GM21423 (cell line): ENCODE measurements around the gene RAB6B.

Source experiments
- ATAC-seq: cut with Tn5 transposase; IDR thresholded peaks from one replicate; pipeline ENCODE4 v1.9.1; 2021; ENCODE audit warnings: mild to moderate bottlenecking, moderate library complexity; ENCODE audit not compliant: unreplicated experiment

The RAB6B gene

GRCh38 chr3:133777807-133778568 is 117.7 kb downstream of the RAB6B start:
- ATAC-seq = no peak

DNA sequence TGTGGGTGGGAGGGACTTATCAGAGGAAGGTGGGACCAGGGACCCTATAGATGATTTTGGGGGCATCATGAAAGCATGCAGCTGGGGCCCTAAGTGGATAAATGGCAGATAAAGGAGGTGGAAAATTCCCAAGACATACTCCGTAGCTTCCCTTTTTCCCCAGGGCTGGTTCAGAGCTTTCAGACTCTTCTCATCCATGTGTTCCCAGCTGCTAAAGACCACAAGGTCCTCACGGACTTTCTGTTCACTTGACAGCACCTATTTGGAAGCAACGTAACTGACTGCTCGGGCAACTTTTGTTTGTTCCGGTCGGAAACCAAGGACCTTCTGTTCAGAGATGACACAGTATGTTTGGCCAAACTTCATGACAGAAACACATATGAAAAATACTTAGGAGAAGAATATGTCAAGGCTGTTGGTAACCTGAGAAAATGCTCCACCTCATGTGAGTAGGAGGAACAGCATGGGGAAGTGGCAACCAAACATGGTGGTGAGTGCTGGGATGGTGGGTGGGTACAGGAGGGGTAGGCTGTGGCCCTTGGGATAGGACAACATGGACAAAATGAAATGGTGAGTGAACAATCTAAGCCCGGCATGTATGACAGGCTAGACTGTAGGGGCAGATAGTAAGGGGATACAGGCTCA is 118.8 kb downstream of the RAB6B start:
- no peak for ATAC-seq

DNA sequence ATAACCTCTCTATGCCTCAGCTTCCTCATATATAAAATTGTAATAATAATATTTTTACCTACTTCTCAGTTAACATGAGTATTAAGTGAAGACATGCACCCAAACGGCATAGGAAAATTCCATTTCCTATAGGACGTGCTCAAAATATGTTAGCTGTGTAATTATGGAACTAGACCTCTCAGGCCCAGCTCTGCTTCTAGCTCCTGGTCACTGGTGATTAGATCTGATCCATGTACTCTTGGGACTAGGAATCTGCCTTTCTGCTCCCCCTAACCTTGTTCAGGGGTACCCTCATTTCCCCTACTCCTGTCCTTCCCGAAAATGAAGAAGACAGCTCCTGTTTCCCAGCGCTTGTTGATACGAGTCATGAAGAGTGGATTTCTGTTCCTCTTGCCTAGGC is 119.8 kb downstream of the RAB6B start:
- no peak for ATAC-seq

GRCh38 chr3:133775309-133775708 is 120.4 kb downstream of the RAB6B start:
- no peak for ATAC-seq
